ENCODE data around the gene HMCN1.

HMCN1 gene

DNA sequence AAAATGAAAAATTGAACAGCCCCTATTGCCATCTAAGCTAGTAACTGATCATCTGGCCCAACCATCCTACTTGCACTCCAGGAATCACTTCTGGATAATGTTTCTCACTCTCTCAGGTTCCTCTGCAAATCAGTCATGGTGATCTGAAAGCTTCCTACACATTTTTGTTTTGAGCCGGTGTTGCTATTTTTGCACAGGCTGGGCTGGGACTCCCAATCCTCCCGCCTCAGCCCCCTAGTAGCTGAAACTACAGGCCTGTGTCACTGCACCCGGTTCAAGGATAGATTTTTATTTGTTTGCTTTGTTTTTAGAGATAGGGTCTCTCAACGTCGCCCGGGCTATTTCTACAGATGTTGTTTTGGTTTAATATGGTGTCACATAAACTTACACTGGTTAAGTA, 40.5 kb upstream of the HMCN1 start:
- no peaks in the 10 kb centered on the region for H4K20me1 ChIP-seq (ENCODE audit: insufficient read depth, low read length)
- peak overlapping the region; percentile 11; the same call in 1 of the 2 replicates for H3K9ac ChIP-seq (ENCODE audit: low read length)
- DNase-seq = no peak
- H3F3A ChIP-seq (ENCODE audit: insufficient read depth, low read length) = no peaks in the 10 kb centered on the region
- H3K9me2 ChIP-seq (replicated peaks; ENCODE audit: insufficient read depth, low read length) = no peaks in the 10 kb centered on the region
- TF ChIP-seq, protein P1, sequence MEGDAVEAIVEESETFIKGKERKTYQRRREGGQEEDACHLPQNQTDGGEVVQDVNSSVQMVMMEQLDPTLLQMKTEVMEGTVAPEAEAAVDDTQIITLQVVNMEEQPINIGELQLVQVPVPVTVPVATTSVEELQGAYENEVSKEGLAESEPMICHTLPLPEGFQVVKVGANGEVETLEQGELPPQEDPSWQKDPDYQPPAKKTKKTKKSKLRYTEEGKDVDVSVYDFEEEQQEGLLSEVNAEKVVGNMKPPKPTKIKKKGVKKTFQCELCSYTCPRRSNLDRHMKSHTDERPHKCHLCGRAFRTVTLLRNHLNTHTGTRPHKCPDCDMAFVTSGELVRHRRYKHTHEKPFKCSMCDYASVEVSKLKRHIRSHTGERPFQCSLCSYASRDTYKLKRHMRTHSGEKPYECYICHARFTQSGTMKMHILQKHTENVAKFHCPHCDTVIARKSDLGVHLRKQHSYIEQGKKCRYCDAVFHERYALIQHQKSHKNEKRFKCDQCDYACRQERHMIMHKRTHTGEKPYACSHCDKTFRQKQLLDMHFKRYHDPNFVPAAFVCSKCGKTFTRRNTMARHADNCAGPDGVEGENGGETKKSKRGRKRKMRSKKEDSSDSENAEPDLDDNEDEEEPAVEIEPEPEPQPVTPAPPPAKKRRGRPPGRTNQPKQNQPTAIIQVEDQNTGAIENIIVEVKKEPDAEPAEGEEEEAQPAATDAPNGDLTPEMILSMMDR (IDR thresholded peaks at IDR 0.05; ENCODE audit: low read length) = no peak
- TF ChIP-seq EZH2 (optimal IDR thresholded peaks at IDR 0.05; ENCODE audit: low read depth, low read length) (no peak), EZH2phosphoT487 (IDR thresholded peaks at IDR 0.05; ENCODE audit: low read length) (no peak)
- H3K36me3 ChIP-seq (replicated peaks; ENCODE audit: insufficient read depth, low read length) = no peaks in the 10 kb centered on the region
- peak overlapping the region; percentile 55 for H3K4me3 ChIP-seq (ENCODE audit: low read length)
- no peaks in the 10 kb centered on the region for H3K27me3 ChIP-seq (replicated peaks; ENCODE audit: insufficient read depth, low read length)
- H3K79me2 ChIP-seq (ENCODE audit: low read length) = no peaks in the 10 kb centered on the region
- H3K9me3 ChIP-seq (replicated peaks; ENCODE audit: insufficient read depth, low read length) = no peaks in the 10 kb centered on the region
- H3K4me1 ChIP-seq (ENCODE audit: low read length) = 0 out of 2 replicates have a peak, but pooled peaks cover 11% of the 10 kb centered on the region
- H3K4me2 ChIP-seq (ENCODE audit: low read depth, low read length) = peak overlapping the region; percentile 65
- H2AFZ ChIP-seq (ENCODE audit: low read length) = peak overlapping the region; percentile 77
- H3K27ac ChIP-seq (ENCODE audit: low read length) = peak overlapping the region; percentile 33; the same call in 1 of the 2 replicates

DNA sequence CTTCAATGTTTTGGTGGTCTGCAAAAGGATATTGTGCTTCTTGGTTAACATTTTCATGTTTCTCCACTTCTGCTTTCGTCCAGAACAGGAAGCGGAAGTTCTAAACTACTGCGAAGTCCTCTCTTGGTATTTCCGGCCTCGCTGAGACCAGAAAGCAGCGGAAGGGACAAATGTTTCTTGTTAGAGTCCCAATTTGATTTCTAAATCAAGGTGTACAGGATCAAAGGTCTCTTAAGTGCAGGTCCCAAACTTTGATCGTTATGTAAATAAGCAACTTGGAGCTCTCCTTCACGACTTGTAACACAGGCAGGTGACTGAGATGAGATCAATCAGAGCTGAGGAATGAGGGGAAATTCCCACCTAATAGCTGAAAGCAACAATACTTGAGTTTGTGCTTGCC, 40.1 kb upstream of the HMCN1 start:
- Histone ChIP-seq H4K20me1 (ENCODE audit: insufficient read depth, low read length) (no peaks in the 10 kb centered on the region), H2AFZ (ENCODE audit: low read length) (peak overlapping the region; percentile 77), H3K4me2 (ENCODE audit: low read depth, low read length) (peak overlapping the region; percentile 65), H3K4me1 (ENCODE audit: low read length) (0 out of 2 replicates have a peak, but pooled peaks cover 11% of the 10 kb centered on the region), H3K4me3 (ENCODE audit: low read length) (peak overlapping the region; percentile 55), H3K79me2 (ENCODE audit: low read length) (no peaks in the 10 kb centered on the region), H3K36me3 (replicated peaks; ENCODE audit: insufficient read depth, low read length) (no peaks in the 10 kb centered on the region), H3K9me3 (replicated peaks; ENCODE audit: insufficient read depth, low read length) (no peaks in the 10 kb centered on the region), H3K27ac (ENCODE audit: low read length) (peak overlapping the region; percentile 13; the same call in 1 of the 2 replicates), H3K9me2 (replicated peaks; ENCODE audit: insufficient read depth, low read length) (no peaks in the 10 kb centered on the region), H3F3A (ENCODE audit: insufficient read depth, low read length) (no peaks in the 10 kb centered on the region), H3K9ac (ENCODE audit: low read length) (peak overlapping the region; percentile 11; the same call in 1 of the 2 replicates), H3K27me3 (replicated peaks; ENCODE audit: insufficient read depth, low read length) (no peaks in the 10 kb centered on the region)
- DNase-seq = peak; percentile 84
- no peak for TF ChIP-seq EZH2phosphoT487 (IDR thresholded peaks at IDR 0.05; ENCODE audit: low read length)
- TF ChIP-seq, protein P1 (IDR thresholded peaks at IDR 0.05; ENCODE audit: low read length) = no peak
- TF ChIP-seq EZH2 (optimal IDR thresholded peaks at IDR 0.05; ENCODE audit: low read depth, low read length) = no peak

DNA sequence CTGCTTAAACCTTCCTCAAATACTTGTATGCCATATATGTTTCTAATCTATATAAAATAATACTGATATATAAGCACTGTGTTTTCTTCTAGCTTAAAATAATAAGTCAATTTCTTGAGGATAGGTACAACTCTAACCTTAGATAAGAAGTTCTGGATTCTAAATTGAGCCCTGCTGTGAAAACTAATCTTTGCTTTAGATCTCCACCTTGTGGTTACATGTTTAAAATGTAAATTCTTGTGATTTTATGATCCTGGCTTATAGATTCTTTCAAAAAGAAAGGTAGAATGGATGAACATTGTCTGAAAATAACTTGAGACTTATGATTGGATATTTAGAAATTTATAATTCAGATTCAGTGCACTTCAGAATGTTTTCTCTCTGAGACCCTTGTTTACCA, 38.9 kb upstream of the HMCN1 start:
- H3K79me2 ChIP-seq (ENCODE audit: low read length) = no peaks in the 10 kb centered on the region
- no peaks in the 10 kb centered on the region for H3K36me3 ChIP-seq (replicated peaks; ENCODE audit: insufficient read depth, low read length)
- H4K20me1 ChIP-seq (ENCODE audit: insufficient read depth, low read length) = no peaks in the 10 kb centered on the region
- H2AFZ ChIP-seq (ENCODE audit: low read length) = no peak overlapping the region
- no peaks in the 10 kb centered on the region for H3K9me2 ChIP-seq (replicated peaks; ENCODE audit: insufficient read depth, low read length)
- no peak overlapping the region for H3K27ac ChIP-seq (ENCODE audit: low read length)
- H3K9ac ChIP-seq (ENCODE audit: low read length) = no peak overlapping the region
- no peaks in the 10 kb centered on the region for H3F3A ChIP-seq (ENCODE audit: insufficient read depth, low read length)
- no peak overlapping the region for H3K4me3 ChIP-seq (ENCODE audit: low read length)
- H3K4me2 ChIP-seq (ENCODE audit: low read depth, low read length) = no peak overlapping the region
- DNase-seq = peak; percentile 42
- no peaks in the 10 kb centered on the region for H3K27me3 ChIP-seq (replicated peaks; ENCODE audit: insufficient read depth, low read length)
- H3K9me3 ChIP-seq (replicated peaks; ENCODE audit: insufficient read depth, low read length) = no peaks in the 10 kb centered on the region
- TF ChIP-seq, protein P1 (IDR thresholded peaks at IDR 0.05; ENCODE audit: low read length) = peak; percentile 30
- no peak for TF ChIP-seq EZH2 (optimal IDR thresholded peaks at IDR 0.05; ENCODE audit: low read depth, low read length)
- H3K4me1 ChIP-seq (ENCODE audit: low read length) = 0 out of 2 replicates have a peak, but pooled peaks cover 11% of the 10 kb centered on the region
